ENCODE results near the gene PPP2R3B.

DNA sequence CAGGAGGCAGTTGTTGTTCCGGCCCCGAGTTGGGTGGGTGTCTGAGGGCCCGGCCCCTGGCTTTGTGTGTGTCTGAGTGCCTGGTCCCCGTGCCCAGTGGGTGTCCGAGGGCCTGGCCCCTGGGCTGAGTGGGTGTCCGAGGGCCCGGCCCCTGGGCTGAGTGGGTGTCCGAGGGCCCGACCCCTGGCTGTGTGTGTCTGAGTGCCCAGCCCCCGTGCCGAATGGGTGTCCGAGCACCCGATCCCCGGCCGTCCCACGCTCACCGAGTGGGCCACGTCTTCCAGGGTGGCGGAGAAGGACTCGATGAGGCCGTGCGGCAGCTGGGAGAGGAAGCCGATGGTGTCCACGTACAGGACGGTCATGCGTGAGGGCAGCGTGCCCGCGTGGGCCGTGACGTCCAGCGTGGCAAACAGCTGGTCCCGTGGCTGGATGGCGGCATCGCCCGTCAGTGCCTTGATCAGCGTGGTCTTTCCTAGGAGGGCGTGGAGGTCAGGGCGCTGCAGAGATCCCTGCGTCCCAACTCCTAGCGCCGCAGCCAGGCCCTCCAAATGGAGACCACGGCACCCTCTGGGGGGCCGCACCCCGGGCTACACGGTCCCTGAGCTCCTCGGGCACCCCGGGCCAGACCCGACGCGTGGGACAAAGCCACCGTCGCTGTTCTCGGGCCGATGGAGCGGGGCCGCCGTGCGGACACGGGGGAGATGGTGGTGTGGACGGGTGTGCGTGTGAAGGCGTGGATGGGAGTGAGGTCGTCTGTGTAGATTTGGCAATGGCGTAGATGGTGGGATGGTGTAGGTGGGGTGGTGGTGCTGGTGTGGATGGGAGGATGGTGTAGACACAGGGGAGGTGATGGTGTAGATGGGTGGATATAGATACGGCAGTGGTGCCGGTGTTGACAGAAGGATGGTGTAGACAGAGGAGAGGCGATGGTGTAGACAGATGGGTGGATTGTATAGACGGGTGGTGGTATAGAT, 75.3 kb downstream of the PPP2R3B start:
- TF ChIP-seq, protein P1, sequence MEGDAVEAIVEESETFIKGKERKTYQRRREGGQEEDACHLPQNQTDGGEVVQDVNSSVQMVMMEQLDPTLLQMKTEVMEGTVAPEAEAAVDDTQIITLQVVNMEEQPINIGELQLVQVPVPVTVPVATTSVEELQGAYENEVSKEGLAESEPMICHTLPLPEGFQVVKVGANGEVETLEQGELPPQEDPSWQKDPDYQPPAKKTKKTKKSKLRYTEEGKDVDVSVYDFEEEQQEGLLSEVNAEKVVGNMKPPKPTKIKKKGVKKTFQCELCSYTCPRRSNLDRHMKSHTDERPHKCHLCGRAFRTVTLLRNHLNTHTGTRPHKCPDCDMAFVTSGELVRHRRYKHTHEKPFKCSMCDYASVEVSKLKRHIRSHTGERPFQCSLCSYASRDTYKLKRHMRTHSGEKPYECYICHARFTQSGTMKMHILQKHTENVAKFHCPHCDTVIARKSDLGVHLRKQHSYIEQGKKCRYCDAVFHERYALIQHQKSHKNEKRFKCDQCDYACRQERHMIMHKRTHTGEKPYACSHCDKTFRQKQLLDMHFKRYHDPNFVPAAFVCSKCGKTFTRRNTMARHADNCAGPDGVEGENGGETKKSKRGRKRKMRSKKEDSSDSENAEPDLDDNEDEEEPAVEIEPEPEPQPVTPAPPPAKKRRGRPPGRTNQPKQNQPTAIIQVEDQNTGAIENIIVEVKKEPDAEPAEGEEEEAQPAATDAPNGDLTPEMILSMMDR (IDR thresholded peaks at IDR 0.05) = no peak
- no peak for TF ChIP-seq ZFX (IDR thresholded peaks at IDR 0.05; ENCODE audit: borderline replicate concordance)

Measured in 22Rv1 (cell line).